Colonic mucosa (tissue), 4 donors: Measurements from ENCODE around the gene LHX8. TPM values are rescaled to one million over a fixed set of nuclear protein-coding genes. Genes with fewer than 3 reads are reported as not detected.

Source experiments
- DNase-seq: peaks from one replicate; pipeline ENCODE4 v3.0.0-alpha.2; 2020
- H3K27ac ChIP-seq: fragments of 200-600 bp; one replicate; pipeline ENCODE4 v1.8.0; 2021
- H3K27me3 ChIP-seq: fragments of 200-600 bp; one replicate; pipeline ENCODE4 v1.8.0; 2021
- H3K36me3 ChIP-seq: fragments of 200-600 bp; one replicate; pipeline ENCODE4 v1.8.0; 2021
- H3K4me1 ChIP-seq: fragments of 200-600 bp; one replicate; pipeline ENCODE4 v1.8.0; 2021; ENCODE audit warnings: mild to moderate bottlenecking
- H3K4me3 ChIP-seq: fragments of 200-600 bp; one replicate; pipeline ENCODE4 v1.8.0; 2021
- H3K9ac ChIP-seq, 2 donors: one replicate each; pipeline ENCODE4 v1.7.0; 2013; ENCODE audit warnings: control low read depth in 2 of 2, low read depth in 2 of 2, low read length in 2 of 2
- H3K9me3 ChIP-seq: fragments of 200-600 bp; one replicate; pipeline ENCODE4 v1.8.0; 2021
- intact Hi-C: fragments of 100-400 bp; cut with DNase I; formaldehyde crosslinking; loops from one replicate; pipeline ENCODE4 v1.14.1; 2022
- total RNA-seq, 2 donors: library from RNA; stranded (reverse); fragmentation: NEBNext Ultra II Directional in 1 of 2; extraction: Animal tissue kit (Norgen Biotek cat#: 25700) in 1 of 2; gene quantifications; one replicate each; pipeline ENCODE4 v1.2.1, GENCODE V29; 2021
- TF ChIP-seq, protein P1 (sequence below): fragments of 200-600 bp; IDR thresholded peaks from one replicate; pipeline ENCODE4 v1.8.0; 2022; ENCODE audit warnings: antibody characterized with exemption, mild to moderate bottlenecking
- donor health status: healthy.
- donor health status: DM: no; HTN: no; CAD: no.
- donor health status: DM: no; HTN: no; CAD: no.

The LHX8 gene
- total RNA-seq, 2 donors from 2014 or later: not detected

DNA sequence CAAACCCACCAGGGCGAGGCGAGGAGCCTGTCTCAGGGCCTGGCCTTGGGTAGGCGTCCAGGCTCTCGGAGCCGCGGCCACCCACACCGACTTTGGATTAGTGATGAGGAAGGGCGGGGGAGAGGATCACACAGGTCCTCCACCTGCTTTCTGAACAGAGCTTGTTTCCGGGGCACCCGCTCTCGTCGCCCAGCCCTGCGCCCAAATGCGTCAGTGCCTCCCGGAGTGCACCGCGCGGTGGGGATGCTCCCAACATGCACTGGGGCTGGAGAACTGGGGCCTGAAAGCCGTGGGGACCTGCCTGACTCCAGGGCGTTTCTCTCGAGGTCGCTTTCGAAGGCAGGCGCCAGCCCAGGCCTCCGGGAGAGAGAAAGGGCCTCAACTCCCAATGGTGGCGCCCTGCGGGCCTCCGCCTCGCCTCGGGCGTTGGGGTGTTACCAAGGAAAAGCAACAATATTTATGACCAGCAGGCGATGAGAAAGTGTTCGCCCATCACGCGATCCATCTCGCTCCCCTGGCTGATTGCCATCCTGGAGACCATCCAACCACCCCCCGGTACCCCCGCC lies 8.9 kb upstream of the LHX8 start:
- Histone ChIP-seq H3K27me3 (peaks cover 28% of the 10 kb centered on the region), H3K9ac (no peak overlapping the region), H3K4me1 (no peaks in the 10 kb centered on the region), H3K9me3 (no peaks in the 10 kb centered on the region), H3K4me3 (no peak overlapping the region), H3K27ac (no peak overlapping the region), H3K36me3 (no peaks in the 10 kb centered on the region)
- intact Hi-C loops: no loop called here
- TF ChIP-seq, protein P1, sequence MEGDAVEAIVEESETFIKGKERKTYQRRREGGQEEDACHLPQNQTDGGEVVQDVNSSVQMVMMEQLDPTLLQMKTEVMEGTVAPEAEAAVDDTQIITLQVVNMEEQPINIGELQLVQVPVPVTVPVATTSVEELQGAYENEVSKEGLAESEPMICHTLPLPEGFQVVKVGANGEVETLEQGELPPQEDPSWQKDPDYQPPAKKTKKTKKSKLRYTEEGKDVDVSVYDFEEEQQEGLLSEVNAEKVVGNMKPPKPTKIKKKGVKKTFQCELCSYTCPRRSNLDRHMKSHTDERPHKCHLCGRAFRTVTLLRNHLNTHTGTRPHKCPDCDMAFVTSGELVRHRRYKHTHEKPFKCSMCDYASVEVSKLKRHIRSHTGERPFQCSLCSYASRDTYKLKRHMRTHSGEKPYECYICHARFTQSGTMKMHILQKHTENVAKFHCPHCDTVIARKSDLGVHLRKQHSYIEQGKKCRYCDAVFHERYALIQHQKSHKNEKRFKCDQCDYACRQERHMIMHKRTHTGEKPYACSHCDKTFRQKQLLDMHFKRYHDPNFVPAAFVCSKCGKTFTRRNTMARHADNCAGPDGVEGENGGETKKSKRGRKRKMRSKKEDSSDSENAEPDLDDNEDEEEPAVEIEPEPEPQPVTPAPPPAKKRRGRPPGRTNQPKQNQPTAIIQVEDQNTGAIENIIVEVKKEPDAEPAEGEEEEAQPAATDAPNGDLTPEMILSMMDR: no peak
- no peak for DNase-seq

DNA sequence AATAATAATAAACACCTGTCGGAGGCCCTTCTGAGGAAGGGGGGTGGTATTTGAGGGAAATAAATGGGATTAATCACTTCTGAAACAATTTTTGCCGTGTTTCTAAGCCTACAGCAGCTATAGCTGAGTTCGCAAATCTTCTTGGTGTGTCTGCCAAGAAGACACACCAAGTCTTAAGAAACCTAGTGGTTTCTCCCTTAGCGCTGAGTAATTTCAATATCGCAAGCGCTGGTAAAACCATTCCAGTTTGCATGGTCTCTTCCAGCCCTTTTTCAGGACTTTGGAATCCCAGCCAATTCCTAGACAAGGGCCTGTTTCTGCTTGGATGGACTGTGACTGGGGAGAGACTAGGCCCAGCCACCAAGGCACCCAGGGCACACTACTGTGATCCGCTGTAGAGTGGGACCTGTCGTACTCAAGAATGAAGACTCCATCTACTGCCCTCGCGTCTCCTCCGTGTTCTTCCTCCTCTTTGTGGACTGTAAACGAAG lies 7.5 kb upstream of the LHX8 start:
- no peak for DNase-seq
- TF ChIP-seq, protein P1: no peak
- intact Hi-C loops: no loop called here
- Histone ChIP-seq H3K27ac (no peak overlapping the region), H3K36me3 (no peaks in the 10 kb centered on the region), H3K9me3 (no peaks in the 10 kb centered on the region), H3K4me3 (no peak overlapping the region), H3K4me1 (no peaks in the 10 kb centered on the region), H3K9ac (no peak overlapping the region), H3K27me3 (peaks cover 43% of the 10 kb centered on the region)

DNA sequence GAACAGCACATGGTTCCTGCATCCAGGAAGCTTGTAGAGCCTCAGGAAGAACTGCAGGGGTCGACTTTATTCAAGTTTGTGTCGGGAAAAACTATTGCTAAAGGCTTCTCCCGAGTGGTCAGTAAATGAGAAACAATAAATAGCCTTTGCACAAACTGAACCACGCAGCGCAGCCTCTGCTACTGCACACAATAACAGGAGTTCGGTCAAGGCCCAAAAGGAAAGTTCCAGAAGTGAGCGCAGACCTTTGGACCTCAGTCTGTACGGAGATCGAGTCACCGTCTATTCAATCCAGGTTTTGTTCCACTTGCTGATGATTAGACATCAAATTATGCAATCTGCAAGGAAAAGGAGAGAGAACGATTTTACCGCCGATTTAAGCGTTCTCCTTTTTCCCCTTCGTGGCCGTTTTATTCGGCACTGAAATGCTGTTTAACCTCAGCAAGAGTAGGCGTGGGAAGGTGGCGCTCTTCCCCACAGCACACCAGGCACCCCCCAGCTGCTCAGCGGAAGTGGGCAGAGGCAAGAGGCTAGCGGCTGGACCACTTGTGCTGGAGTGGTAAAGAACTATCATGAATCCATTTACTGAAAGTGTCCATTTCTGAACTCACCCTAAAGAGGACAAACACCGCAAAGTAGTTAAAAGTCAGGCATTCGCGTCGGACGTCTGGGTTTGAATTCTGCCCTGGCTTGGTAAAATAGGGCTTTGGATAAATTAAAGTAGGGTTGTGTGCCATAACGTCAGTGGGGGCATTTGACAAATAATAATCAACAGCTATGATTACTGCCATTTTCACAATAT lies 6.1 kb upstream of the LHX8 start:
- H3K27ac ChIP-seq: no peak overlapping the region
- H3K36me3 ChIP-seq: no peaks in the 10 kb centered on the region
- intact Hi-C loops: no loop called here
- H3K4me3 ChIP-seq: no peak overlapping the region
- H3K9ac ChIP-seq: no peak overlapping the region
- H3K9me3 ChIP-seq: no peaks in the 10 kb centered on the region
- peaks cover 55% of the 10 kb centered on the region for H3K27me3 ChIP-seq
- TF ChIP-seq, protein P1: no peak
- no peaks in the 10 kb centered on the region for H3K4me1 ChIP-seq
- DNase-seq: no peak

DNA sequence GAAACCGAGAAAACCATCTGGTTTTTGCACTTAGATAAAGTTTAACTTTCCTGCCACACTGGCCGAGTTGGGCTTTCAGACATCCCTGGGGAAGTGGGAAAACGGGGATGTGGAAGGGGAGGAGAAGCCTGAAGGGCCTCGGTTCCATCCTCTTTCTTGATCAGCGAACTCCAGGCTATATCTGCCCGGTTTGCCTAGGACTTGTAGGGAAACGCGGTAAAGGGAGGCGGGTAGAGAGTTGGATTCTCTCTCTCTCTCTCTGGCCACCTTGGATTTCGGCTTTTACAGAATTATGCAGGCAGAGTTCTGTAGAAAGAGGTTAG lies 4.6 kb upstream of the LHX8 start:
- intact Hi-C loops: no loop called here
- no peak overlapping the region for H3K27ac ChIP-seq
- no peaks in the 10 kb centered on the region for H3K4me1 ChIP-seq
- H3K36me3 ChIP-seq: no peaks in the 10 kb centered on the region
- peaks cover 68% of the 10 kb centered on the region for H3K27me3 ChIP-seq
- no peak overlapping the region for H3K9ac ChIP-seq
- no peaks in the 10 kb centered on the region for H3K9me3 ChIP-seq
- no peak overlapping the region for H3K4me3 ChIP-seq
- TF ChIP-seq, protein P1: no peak
- no peak for DNase-seq

DNA sequence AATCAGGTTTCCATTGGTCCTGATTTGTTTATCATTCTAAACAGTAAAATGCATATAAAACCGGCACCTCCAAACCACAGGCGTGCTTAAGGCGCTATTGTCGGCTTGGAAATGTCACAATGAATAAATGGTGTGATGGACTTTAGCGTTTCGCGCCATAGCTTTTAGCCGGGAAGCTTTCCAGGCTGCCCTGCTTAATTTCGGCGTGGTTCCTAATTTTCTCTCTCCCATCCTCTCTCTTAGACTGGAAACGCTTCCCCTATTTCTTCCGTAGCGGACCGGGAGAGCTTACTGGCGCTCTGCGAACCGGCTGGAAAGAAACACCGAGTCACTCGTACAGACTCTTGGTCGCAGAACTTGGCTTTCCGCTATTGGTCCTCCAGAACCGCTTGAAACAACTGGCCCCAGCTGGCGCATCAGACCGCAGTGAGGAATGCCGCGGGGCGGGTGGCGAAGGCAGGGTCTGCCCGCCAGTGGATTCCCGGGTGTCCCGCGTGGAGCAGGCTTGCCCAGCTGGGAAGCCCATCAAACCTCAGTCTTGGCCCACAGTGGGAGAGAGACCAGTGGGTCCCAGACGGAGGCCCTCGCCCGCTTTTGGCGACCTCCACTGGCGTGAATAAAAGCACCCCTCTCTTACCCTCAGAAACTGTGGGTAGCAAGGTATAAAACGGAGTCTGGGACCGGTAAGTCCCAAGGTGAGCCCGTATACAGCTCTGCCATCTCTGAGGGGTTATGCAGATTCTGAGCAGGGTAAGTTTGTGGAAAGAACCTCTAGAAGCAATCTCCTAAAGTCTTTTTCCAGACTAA lies 4.0 kb upstream of the LHX8 start:
- H3K4me3 ChIP-seq: no peak overlapping the region
- no peaks in the 10 kb centered on the region for H3K9me3 ChIP-seq
- peaks cover 70% of the 10 kb centered on the region for H3K27me3 ChIP-seq
- DNase-seq: no peak
- TF ChIP-seq, protein P1: no peak
- H3K36me3 ChIP-seq: no peaks in the 10 kb centered on the region
- no peak overlapping the region for H3K9ac ChIP-seq
- no peaks in the 10 kb centered on the region for H3K4me1 ChIP-seq
- intact Hi-C loops: no loop called here
- no peak overlapping the region for H3K27ac ChIP-seq
